Neural crest cell (in vitro differentiated cells): Measurements from ENCODE around the gene ADAMTSL5. TPM values are rescaled to one million over a fixed set of nuclear protein-coding genes. Genes with fewer than 3 reads are reported as not detected.
A peak's percentile ranks its signal among the peaks of the same experiment; 100 is the strongest.

Source experiments
- DNase-seq: peaks from one replicate; pipeline ENCODE4 v3.0.0; 2021; ENCODE audit warnings: low read depth, mixed read lengths, low spot score
- H3K27ac Mint-ChIP-seq: one replicate; pipeline ENCODE4 v1.8.0; 2021; ENCODE audit warnings: mild to moderate bottlenecking, mixed read lengths; ENCODE audit not compliant: unreplicated experiment
- H3K27me3 Mint-ChIP-seq: 2 replicates; pipeline ENCODE4 v1.8.0; 2021; ENCODE audit warnings: low read depth, mild to moderate bottlenecking, mixed read lengths
- H3K36me3 Mint-ChIP-seq: 2 replicates; pipeline ENCODE4 v1.8.0; 2021; ENCODE audit warnings: low read depth, mild to moderate bottlenecking, mixed read lengths
- H3K4me1 Mint-ChIP-seq: 2 replicates; pipeline ENCODE4 v1.8.0; 2021; ENCODE audit warnings: mixed read lengths
- H3K4me3 Mint-ChIP-seq: one replicate; pipeline ENCODE4 v1.8.0; 2021; ENCODE audit warnings: mild to moderate bottlenecking, mixed read lengths
- H3K9me3 Mint-ChIP-seq: 2 replicates; pipeline ENCODE4 v1.8.0; 2021; ENCODE audit warnings: mixed read lengths
- total RNA-seq: library from RNA; stranded (reverse); gene quantifications from 2 replicates; pipeline ENCODE4 v1.2.1, GENCODE V29; 2021
- TF ChIP-seq, protein P1 (sequence below): fragments of 200-600 bp; sonication (generic); conservative IDR thresholded peaks from 2 replicates; pipeline ENCODE4 v1.5.0; 2021; ENCODE audit warnings: antibody characterized with exemption, mild to moderate bottlenecking

Gene ADAMTSL5
- total RNA-seq, 1 donor from 2014 or later: not detected

DNA sequence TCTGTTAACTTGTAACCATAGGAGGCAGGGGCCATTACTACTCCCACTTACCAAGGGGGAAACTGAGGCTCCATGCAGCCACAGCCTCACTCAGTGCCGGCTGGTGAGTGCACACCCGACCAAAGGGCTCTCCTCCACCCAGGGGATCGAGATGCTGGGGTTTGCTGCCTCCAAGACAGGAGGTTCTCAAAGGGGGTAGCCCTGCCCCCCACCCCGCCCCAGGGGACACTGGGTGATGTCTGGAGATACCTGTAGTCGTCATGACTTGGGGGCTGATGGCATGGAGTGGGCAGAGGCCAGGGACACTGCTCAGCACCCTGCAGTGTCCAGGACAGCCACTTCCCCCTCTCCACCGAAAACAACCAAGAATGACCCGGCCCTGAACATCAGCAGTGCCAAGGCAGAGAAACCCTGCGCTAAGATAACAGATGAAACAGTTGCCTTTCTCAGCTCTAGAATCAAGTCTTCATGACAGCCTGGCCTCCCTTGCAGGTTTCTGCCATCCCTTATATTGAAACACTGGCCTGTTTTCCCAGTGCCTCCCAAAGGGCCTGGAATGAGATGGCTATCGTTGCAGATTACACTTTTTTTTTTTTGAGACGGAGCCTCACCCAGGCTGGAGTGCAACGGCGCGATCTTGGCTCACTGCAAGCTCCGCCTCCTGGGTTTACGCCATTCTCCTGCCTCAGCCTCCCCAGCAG is 18.6 kb downstream of the ADAMTSL5 start:
- no peak for DNase-seq
- TF ChIP-seq, protein P1, sequence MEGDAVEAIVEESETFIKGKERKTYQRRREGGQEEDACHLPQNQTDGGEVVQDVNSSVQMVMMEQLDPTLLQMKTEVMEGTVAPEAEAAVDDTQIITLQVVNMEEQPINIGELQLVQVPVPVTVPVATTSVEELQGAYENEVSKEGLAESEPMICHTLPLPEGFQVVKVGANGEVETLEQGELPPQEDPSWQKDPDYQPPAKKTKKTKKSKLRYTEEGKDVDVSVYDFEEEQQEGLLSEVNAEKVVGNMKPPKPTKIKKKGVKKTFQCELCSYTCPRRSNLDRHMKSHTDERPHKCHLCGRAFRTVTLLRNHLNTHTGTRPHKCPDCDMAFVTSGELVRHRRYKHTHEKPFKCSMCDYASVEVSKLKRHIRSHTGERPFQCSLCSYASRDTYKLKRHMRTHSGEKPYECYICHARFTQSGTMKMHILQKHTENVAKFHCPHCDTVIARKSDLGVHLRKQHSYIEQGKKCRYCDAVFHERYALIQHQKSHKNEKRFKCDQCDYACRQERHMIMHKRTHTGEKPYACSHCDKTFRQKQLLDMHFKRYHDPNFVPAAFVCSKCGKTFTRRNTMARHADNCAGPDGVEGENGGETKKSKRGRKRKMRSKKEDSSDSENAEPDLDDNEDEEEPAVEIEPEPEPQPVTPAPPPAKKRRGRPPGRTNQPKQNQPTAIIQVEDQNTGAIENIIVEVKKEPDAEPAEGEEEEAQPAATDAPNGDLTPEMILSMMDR: no peak
- peaks cover 23% of the 10 kb centered on the region for H3K27me3 Mint-ChIP-seq
- H3K4me1 Mint-ChIP-seq: peaks cover 13% of the 10 kb centered on the region
- H3K4me3 Mint-ChIP-seq: peak overlapping the region; percentile 38
- no peaks in the 10 kb centered on the region for H3K9me3 Mint-ChIP-seq
- no peaks in the 10 kb centered on the region for H3K36me3 Mint-ChIP-seq
- H3K27ac Mint-ChIP-seq: no peak overlapping the region

DNA sequence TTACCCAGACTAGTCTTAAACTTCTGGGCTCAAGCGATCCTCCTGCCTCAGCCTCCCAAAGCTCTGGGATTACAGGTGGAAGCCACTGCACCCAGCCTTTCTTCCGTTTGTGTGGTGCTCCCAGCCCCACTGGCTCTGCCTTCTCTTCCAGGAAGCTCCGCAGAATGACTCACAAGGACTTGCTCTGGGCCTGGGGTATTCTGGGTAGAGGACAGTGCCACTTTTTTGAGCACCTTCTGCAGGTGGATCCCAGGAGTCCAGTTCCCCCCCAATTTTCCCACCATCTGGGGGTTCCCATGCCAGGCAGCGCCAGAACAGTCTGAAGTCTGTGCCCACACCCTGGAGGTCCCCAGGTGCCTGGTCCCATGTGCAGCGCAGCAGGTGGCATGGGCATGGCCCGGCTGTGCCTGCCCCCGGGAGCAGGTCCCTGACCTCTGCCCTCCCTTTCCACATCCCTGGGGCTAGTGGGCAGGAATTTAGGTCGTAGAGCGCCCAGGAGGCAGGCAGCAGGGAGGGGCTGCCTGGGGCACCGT is 20.3 kb downstream of the ADAMTSL5 start:
- Mint-ChIP-seq H3K4me3 (peak overlapping the region; percentile 31), H3K27me3 (peaks cover 23% of the 10 kb centered on the region), H3K27ac (no peak overlapping the region), H3K4me1 (peaks cover 13% of the 10 kb centered on the region), H3K9me3 (no peaks in the 10 kb centered on the region), H3K36me3 (no peaks in the 10 kb centered on the region)
- DNase-seq: no peak
- TF ChIP-seq, protein P1: no peak

DNA sequence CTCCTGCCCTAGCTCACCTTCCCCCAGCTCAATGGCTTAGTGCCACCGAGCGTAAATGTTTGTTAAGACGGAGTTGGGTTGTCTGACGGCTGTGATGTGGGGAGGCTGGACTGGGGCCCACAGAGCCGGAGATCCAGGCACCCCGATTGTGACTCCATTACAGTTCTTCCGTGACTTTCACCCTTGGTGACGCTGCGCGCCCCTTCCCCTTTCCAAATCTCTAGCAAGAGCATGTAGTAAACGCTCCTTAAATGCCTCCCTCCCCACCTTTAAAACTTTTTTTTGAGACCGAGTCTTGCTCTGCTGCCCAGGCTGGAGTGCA is 21.0 kb downstream of the ADAMTSL5 start:
- Mint-ChIP-seq H3K4me3 (peak overlapping the region; percentile 85), H3K4me1 (peaks cover 13% of the 10 kb centered on the region), H3K9me3 (no peaks in the 10 kb centered on the region), H3K27me3 (peaks cover 23% of the 10 kb centered on the region), H3K27ac (no peak overlapping the region), H3K36me3 (no peaks in the 10 kb centered on the region)
- DNase-seq: no peak
- TF ChIP-seq, protein P1: no peak

DNA sequence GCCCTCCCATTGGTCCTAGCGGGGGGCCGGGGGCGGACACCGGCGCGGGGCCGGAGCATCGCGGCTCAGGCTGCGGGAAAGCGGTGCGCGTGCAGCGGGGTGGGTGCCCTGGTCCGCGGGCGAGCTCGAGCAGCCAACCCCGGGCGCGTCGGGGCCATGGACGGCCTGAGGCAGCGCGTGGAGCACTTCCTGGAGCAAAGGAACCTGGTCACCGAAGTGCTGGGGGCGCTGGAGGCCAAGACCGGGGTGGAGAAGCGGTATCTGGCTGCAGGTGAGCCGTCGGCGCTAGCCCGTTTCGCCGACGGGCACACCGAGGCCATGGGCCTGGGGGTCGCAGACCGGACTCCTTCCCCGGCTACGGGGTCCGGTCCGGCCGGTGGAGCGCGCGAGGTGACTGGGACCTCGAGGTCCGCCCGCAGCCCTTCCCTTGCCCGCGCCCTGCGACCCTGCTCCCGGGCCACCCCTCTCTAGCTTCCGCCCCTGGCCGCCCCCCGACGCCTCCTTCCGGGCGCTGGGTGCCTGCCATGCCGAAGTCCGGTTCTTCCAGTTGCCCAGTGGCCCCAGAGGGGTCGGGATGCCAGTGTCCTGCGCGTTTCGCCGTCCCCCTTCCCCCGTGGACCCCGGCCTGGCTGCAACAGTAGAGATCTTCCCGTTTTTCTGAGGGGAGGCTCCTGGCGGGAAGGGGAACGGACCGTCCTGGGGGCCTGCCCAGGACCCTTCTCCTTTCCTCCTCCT is 21.5 kb downstream of the ADAMTSL5 start, which contains the start of gene REEP6:
Gene REEP6, plus strand, starts transcription at position 68 of the 735 bp plus-strand sequence. Its CDS starts 89 bp downstream, at position 157.
- H3K36me3 Mint-ChIP-seq: no peaks in the 10 kb centered on the region
- H3K27me3 Mint-ChIP-seq: peaks cover 23% of the 10 kb centered on the region
- H3K4me1 Mint-ChIP-seq: peaks cover 9% of the 10 kb centered on the region
- no peak for DNase-seq
- TF ChIP-seq, protein P1: no peak
- H3K4me3 Mint-ChIP-seq: peak within 1 kb of the TSS; percentile 92
- H3K27ac Mint-ChIP-seq: peak within 1 kb of the TSS; percentile 100
- H3K9me3 Mint-ChIP-seq: no peaks in the 10 kb centered on the region

DNA sequence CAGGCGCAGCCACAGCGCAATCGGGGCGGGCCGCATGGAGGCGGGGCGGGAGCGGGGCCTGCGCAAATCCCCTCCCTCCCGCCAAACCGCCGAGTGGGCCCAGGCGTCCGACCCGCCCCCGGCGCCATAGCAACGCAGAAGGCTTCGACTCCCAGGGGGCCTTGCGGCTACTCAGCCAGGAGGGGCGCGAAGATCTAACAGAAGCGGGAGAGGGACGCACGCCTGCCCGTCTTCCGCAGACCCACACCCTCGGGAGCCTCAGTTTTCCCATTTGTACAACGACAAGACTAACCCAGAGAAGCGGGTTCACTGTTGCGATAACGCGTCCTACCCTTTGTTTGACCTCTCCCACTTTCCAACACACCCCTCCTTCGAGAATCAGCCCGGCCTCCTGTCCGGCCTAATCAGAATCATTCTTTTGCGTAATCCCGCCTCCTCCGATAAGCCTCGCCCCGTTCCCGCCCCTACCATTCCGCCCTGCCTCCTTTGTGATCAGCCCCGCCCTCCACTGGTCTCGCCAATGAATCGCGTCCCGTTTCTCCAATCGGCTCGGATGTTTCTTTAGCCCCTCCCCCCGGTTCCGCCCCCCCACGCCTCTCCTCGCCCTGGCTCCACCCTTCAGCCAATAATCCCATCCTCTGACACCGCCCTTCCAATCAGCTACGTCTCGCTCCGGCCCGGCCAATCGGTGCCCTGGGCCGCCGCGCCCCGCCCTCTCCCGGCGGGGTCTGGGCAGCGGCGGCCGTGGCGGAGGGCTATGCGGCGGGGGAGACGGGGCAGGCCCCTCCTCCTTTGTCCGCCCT is 22.3 kb downstream of the ADAMTSL5 start, which contains the start of gene PCSK4:
Gene PCSK4, minus strand, starts transcription at position 40 of the 803 bp plus-strand sequence. Its CDS starts 4 bp downstream, at position 36.
- TF ChIP-seq, protein P1: no peak
- DNase-seq: peak; percentile 98
- H3K27ac Mint-ChIP-seq: peak within 1 kb of the TSS; percentile 100
- H3K27me3 Mint-ChIP-seq: peaks cover 23% of the 10 kb centered on the region
- H3K36me3 Mint-ChIP-seq: no peaks in the 10 kb centered on the region
- H3K9me3 Mint-ChIP-seq: no peaks in the 10 kb centered on the region
- H3K4me1 Mint-ChIP-seq: peaks cover 9% of the 10 kb centered on the region
- H3K4me3 Mint-ChIP-seq: peak within 1 kb of the TSS; percentile 92
